ENCODE measurements around the gene RAET1G.
"Not testable (repeated sequence)": the region's sequence is repeated elsewhere in the genome, so short reads cannot be mapped to it uniquely, and the experiment has no call there.

Gene RAET1G

DNA sequence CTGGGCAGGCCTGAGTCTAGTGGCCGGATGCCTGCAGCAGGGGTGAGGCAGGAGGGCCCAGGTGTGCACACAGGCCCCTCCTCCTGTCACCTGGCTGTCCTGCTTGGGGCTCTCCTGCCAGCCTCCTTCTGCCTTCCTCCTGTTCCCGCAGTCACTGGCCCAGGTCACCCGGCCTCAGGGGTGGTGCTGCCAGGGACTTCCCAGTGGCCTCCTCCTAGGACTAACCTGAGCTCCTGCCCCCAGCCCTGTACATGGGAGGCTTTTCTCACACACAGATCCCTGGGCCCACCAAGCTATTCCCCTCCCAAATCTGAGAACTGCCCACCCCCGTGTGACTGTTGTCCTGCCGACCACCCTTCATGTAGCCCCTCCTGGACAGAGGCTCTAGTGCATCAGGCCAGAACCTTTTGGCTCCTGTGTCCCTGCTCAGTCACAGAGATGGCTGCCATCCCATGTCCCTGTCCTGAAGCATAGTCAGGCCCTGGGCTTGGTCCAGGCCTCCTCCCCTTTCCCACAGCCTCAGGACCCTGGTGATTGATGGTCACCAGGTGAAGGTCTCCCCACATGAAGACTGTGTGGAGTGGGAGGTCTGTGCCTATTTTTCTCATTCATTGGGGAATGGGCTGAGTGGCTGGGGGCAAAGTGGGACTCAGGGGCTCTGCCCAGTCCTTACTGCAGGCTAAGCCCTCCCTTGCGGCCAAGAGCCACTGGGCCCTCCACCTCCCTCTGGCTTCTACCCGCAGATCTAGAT is 39.7 kb upstream of the RAET1G start:
- Histone ChIP-seq H3K9ac (ENCODE audit: low read length) (no peak overlapping the region), H3K36me3 (ENCODE audit: control insufficient read depth, insufficient read depth, low read length) (no peaks in the 10 kb centered on the region), H3K27ac (ENCODE audit: low read depth, low read length) (no peak overlapping the region), H3K27me3 (ENCODE audit: control insufficient read depth, insufficient read depth, low read length) (peaks cover 97% of the 10 kb centered on the region), H3K4me1 (ENCODE audit: control insufficient read depth, insufficient read depth, low read length) (peaks cover 10% of the 10 kb centered on the region), H3K4me3 (ENCODE audit: low read depth, low read length) (peak overlapping the region; percentile 74), H3K9me3 (ENCODE audit: control insufficient read depth, insufficient read depth, low read depth, low read length) (no peaks in the 10 kb centered on the region)

DNA sequence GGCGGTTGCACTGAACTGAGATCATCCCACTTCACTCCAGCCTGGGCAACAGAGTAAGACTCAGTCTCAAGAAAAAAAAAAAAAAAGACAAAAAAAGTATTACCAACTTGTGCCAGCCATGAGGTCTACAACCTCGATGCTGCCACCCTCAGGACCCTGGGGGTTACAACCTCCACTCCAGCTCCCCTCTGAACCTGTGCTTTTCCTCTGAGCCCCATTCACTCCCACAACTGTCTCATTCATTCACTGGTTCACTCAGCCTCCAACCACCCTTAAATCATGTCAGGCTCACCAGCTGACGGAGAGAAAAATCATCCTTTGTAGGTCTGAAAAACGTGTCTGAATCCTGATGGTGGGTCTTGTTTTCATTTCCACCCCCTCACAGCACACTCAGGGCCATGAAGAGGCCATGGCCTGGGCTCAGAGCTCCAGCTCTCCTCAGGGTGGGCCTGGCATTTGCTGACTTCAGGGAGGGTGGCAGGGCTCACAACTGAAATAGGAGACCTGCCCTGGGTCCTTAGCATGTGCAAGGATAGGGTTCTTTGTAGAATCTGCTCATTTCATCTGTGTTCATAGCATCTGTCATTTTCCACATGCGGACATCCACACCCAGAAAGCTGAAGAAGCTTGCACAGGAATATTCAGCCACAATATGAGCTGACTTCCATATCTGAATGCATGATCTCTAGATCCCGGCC is 39.0 kb upstream of the RAET1G start:
- Histone ChIP-seq H3K4me1 (ENCODE audit: control insufficient read depth, insufficient read depth, low read length) (peaks cover 10% of the 10 kb centered on the region), H3K27me3 (ENCODE audit: control insufficient read depth, insufficient read depth, low read length) (peaks cover 97% of the 10 kb centered on the region), H3K36me3 (ENCODE audit: control insufficient read depth, insufficient read depth, low read length) (no peaks in the 10 kb centered on the region), H3K27ac (ENCODE audit: low read depth, low read length) (no peak overlapping the region), H3K9me3 (ENCODE audit: control insufficient read depth, insufficient read depth, low read depth, low read length) (no peaks in the 10 kb centered on the region), H3K9ac (ENCODE audit: low read length) (no peak overlapping the region), H3K4me3 (ENCODE audit: low read depth, low read length) (no peak overlapping the region)

- no peaks in the 10 kb centered on the region for H3K36me3 ChIP-seq (ENCODE audit: control insufficient read depth, insufficient read depth, low read length)
- H3K9me3 ChIP-seq (ENCODE audit: control insufficient read depth, insufficient read depth, low read depth, low read length): no peaks in the 10 kb centered on the region
- peaks cover 10% of the 10 kb centered on the region for H3K4me1 ChIP-seq (ENCODE audit: control insufficient read depth, insufficient read depth, low read length)
- H3K4me3 ChIP-seq (ENCODE audit: low read depth, low read length): no peak overlapping the region
- H3K9ac ChIP-seq (ENCODE audit: low read length): no peak overlapping the region
- H3K27me3 ChIP-seq (ENCODE audit: control insufficient read depth, insufficient read depth, low read length): peaks cover 97% of the 10 kb centered on the region
- H3K27ac ChIP-seq (ENCODE audit: low read depth, low read length): no peak overlapping the region
Observed at GRCh38 chr6:149960488-149960887, 37.6 kb upstream of the RAET1G start.

DNA sequence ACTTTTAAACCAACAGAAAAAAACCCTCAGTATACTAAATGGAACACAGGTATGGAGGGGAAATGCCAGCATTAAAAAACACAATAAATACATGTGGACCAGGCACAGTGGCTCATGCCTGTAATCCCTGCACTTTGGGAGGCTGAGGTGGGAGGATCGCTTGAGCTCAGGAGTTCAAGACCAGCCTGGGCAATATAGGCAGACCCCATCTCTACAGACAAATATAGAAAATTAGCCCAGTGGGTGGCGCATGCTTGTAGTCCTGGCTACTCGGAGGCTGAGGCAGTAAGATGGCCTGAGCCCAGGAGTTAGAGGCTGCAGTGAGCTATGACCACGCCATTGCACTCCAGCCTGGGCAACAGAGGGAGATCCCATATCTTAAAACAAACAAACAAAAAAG is 36.9 kb upstream of the RAET1G start:
- H3K4me3 ChIP-seq (ENCODE audit: low read depth, low read length); H3K4me1 ChIP-seq (ENCODE audit: control insufficient read depth, insufficient read depth, low read length); H3K9ac ChIP-seq (ENCODE audit: low read length); H3K36me3 ChIP-seq (ENCODE audit: control insufficient read depth, insufficient read depth, low read length); H3K9me3 ChIP-seq (ENCODE audit: control insufficient read depth, insufficient read depth, low read depth, low read length); H3K27ac ChIP-seq (ENCODE audit: low read depth, low read length): not testable (repeated sequence)
- peaks cover 97% of the 10 kb centered on the region for H3K27me3 ChIP-seq (ENCODE audit: control insufficient read depth, insufficient read depth, low read length)

GRCh38 chr6:149958124-149958523 is 35.2 kb upstream of the RAET1G start:
- H3K4me1 ChIP-seq (ENCODE audit: control insufficient read depth, insufficient read depth, low read length); H3K36me3 ChIP-seq (ENCODE audit: control insufficient read depth, insufficient read depth, low read length); H3K9ac ChIP-seq (ENCODE audit: low read length); H3K27ac ChIP-seq (ENCODE audit: low read depth, low read length); H3K9me3 ChIP-seq (ENCODE audit: control insufficient read depth, insufficient read depth, low read depth, low read length); H3K4me3 ChIP-seq (ENCODE audit: low read depth, low read length): not testable (repeated sequence)
- H3K27me3 ChIP-seq (ENCODE audit: control insufficient read depth, insufficient read depth, low read length): peaks cover 97% of the 10 kb centered on the region

DNA sequence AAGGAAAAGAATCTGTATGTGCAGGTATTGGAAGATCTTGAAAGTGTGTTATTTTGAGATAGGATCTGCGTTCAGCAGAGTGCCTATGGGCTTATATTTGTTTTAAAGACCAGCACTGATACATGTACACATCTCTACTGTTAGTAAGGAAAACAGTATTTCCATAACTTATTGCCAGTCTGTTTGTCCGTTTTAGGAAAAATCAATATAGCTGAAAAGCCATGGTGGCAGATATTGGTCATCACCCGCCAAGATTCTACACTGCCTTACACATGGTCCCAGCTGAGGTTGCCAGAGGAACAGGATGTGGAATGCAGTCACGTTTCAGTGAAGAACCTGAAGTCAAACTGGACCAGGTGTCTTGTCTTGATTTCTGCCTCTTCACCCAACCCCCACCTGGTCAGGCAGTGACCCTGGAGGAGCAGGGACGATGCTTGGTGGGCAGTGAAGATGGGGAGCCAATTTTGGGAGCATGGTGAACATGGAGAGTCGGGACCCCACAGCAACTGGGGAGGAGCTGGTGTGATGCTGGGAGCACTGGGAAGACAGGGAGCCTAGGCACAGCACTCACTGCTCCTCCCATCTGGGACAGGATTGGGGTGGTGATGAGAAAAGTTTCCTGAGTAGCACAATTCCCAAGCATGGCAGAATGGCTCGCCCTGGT is 32.9 kb upstream of the RAET1G start:
- peaks cover 99% of the 10 kb centered on the region for H3K27me3 ChIP-seq (ENCODE audit: control insufficient read depth, insufficient read depth, low read length)
- not testable (repeated sequence) for H3K9ac ChIP-seq (ENCODE audit: low read length); H3K27ac ChIP-seq (ENCODE audit: low read depth, low read length); H3K9me3 ChIP-seq (ENCODE audit: control insufficient read depth, insufficient read depth, low read depth, low read length); H3K36me3 ChIP-seq (ENCODE audit: control insufficient read depth, insufficient read depth, low read length); H3K4me3 ChIP-seq (ENCODE audit: low read depth, low read length); H3K4me1 ChIP-seq (ENCODE audit: control insufficient read depth, insufficient read depth, low read length)

GRCh38 chr6:149954984-149955653 is 32.2 kb upstream of the RAET1G start:
- not testable (repeated sequence) for H3K9me3 ChIP-seq (ENCODE audit: control insufficient read depth, insufficient read depth, low read depth, low read length); H3K27ac ChIP-seq (ENCODE audit: low read depth, low read length); H3K36me3 ChIP-seq (ENCODE audit: control insufficient read depth, insufficient read depth, low read length); H3K4me1 ChIP-seq (ENCODE audit: control insufficient read depth, insufficient read depth, low read length); H3K4me3 ChIP-seq (ENCODE audit: low read depth, low read length); H3K9ac ChIP-seq (ENCODE audit: low read length)
- H3K27me3 ChIP-seq (ENCODE audit: control insufficient read depth, insufficient read depth, low read length): peaks cover 99% of the 10 kb centered on the region

DNA sequence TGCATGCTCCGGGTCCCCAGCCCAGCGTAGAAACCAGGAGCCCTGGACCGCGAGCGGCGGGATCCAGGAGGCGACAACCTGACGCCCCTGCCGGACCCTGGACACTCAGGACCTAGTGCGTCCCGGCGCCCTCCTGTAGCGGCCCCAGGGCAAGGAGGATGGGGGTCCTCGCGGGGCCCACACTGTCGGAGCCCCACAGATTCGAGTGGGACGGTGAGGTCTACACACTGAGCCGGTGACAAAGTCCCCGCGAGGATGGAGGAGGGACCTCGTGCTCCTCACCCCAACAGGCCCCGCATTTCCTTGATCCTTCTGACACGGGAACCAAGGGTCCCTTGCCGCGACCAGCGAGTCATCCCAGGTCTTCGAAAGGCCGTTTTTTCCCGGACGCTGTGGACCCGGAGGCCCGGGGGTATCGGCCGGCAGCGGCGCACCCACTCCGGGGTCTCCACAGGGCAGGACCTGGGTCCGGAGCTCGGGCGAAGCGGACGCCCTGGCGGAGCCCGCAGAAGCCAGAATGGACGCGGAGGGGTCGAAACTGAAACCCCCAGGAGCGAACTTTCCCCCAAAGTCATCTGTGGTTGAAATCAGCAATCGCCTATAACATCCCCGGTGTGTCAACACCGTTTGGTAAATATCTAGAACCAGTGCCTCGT is 31.5 kb upstream of the RAET1G start:
- not testable (repeated sequence) for H3K9me3 ChIP-seq (ENCODE audit: control insufficient read depth, insufficient read depth, low read depth, low read length); H3K4me1 ChIP-seq (ENCODE audit: control insufficient read depth, insufficient read depth, low read length); H3K9ac ChIP-seq (ENCODE audit: low read length); H3K27ac ChIP-seq (ENCODE audit: low read depth, low read length); H3K36me3 ChIP-seq (ENCODE audit: control insufficient read depth, insufficient read depth, low read length)
- Histone ChIP-seq H3K27me3 (ENCODE audit: control insufficient read depth, insufficient read depth, low read length) (peaks cover 99% of the 10 kb centered on the region), H3K4me3 (ENCODE audit: low read depth, low read length) (peak overlapping the region; percentile 29; the same call in 1 of the 2 replicates)

DNA sequence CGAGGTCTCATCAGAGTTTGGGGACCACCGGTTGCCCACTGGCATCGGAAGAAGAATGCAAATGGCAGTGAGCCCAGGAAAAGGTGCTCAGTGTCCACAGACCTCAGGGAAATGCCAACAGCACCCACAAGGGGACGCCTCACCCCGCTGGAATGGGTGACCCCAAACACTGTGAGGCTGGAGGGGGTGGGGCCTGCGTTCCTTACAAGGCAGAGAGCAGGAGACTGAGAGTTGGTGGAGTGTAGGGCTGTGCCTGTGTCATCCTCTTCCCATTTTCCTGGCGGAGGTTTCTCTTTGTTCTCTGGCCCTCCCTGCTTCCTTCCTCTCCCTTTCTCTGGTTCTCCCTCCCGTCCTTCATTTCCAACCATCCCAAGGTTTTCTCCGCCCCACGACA is 31.0 kb upstream of the RAET1G start:
- H3K27me3 ChIP-seq (ENCODE audit: control insufficient read depth, insufficient read depth, low read length): peaks cover 98% of the 10 kb centered on the region
- H3K4me1 ChIP-seq (ENCODE audit: control insufficient read depth, insufficient read depth, low read length); H3K27ac ChIP-seq (ENCODE audit: low read depth, low read length); H3K4me3 ChIP-seq (ENCODE audit: low read depth, low read length); H3K36me3 ChIP-seq (ENCODE audit: control insufficient read depth, insufficient read depth, low read length); H3K9ac ChIP-seq (ENCODE audit: low read length); H3K9me3 ChIP-seq (ENCODE audit: control insufficient read depth, insufficient read depth, low read depth, low read length): not testable (repeated sequence)

GRCh38 chr6:149953390-149953789 is 30.5 kb upstream of the RAET1G start:
- not testable (repeated sequence) for H3K4me3 ChIP-seq (ENCODE audit: low read depth, low read length); H3K9ac ChIP-seq (ENCODE audit: low read length); H3K9me3 ChIP-seq (ENCODE audit: control insufficient read depth, insufficient read depth, low read depth, low read length); H3K4me1 ChIP-seq (ENCODE audit: control insufficient read depth, insufficient read depth, low read length); H3K27ac ChIP-seq (ENCODE audit: low read depth, low read length); H3K36me3 ChIP-seq (ENCODE audit: control insufficient read depth, insufficient read depth, low read length)
- peaks cover 99% of the 10 kb centered on the region for H3K27me3 ChIP-seq (ENCODE audit: control insufficient read depth, insufficient read depth, low read length)

Data from HUES6 (cell line).